ENCODE data around the gene HPX.

DNA sequence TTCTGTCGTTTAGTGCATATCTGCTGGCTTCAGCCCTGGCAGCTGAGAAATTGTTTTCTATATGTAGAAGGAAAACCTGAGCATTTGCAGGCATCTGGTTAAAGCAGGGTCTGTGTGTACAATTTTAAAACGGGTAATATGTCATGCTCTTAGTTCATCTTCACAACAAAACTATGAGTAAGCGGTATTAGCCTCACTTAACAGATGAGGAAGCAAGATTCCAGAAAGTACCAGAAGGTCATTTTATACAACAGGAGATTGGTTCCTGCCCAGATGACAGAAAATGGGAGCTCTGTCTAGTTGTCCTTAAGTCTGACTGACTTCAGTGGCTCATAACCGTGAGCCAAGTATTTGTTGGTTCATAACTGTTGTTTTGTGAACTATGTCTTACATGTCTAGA, 41.7 kb upstream of the HPX start:
- TF ChIP-seq PTBP1 (IDR thresholded peaks at IDR 0.05; ENCODE audit: low read depth, low read length, poor library complexity, severe bottlenecking) (no peak), TEAD3 (CRISPR knock-in tag; optimal IDR thresholded peaks at IDR 0.05; ENCODE audit: borderline replicate concordance) (no peak), SPEN (CRISPR knock-in tag; IDR thresholded peaks at IDR 0.05; ENCODE audit: low read depth) (no peak), HNRNPK (IDR thresholded peaks at IDR 0.05; ENCODE audit: low read depth, low read length, poor library complexity, severe bottlenecking) (no peak), MBD4 (IDR thresholded peaks at IDR 0.05; ENCODE audit: borderline replicate concordance, low read length) (no peak)

Measured in HepG2 (cell line).